KMS-11 (cell line): ENCODE measurements around the gene BTD.

Experiments used
- H2AFZ ChIP-seq: fragments of 200-600 bp; sonication (generic); 2 replicates; pipeline ENCODE4 v1.6.1; 2016; ENCODE audit warnings: antibody characterized with exemption, mixed run types, low read depth
- H3K27ac ChIP-seq: fragments of 200-600 bp; sonication (generic); 2 replicates; pipeline ENCODE4 v1.6.1; 2016; ENCODE audit warnings: mild to moderate bottlenecking, mixed run types
- H3K27me3 ChIP-seq: fragments of 200-600 bp; sonication (generic); 2 replicates; pipeline ENCODE4 v1.6.1; 2017; ENCODE audit warnings: mild to moderate bottlenecking, low read depth, mixed run types, moderate library complexity; ENCODE audit not compliant: insufficient read depth
- H3K36me3 ChIP-seq: fragments of 200-600 bp; sonication (generic); 2 replicates; pipeline ENCODE4 v1.6.1; 2017; ENCODE audit warnings: mild to moderate bottlenecking, mixed run types; ENCODE audit not compliant: insufficient read depth
- H3K4me1 ChIP-seq: fragments of 200-600 bp; sonication (generic); 2 replicates; pipeline ENCODE4 v1.6.1; 2016; ENCODE audit warnings: mild to moderate bottlenecking, low read depth, mixed run types; ENCODE audit not compliant: poor library complexity, severe bottlenecking
- H3K4me2 ChIP-seq: fragments of 200-600 bp; sonication (generic); 2 replicates; pipeline ENCODE4 v1.7.0; 2016; ENCODE audit warnings: mild to moderate bottlenecking, mixed run types
- H3K4me3 ChIP-seq: fragments of 200-600 bp; sonication (generic); IDR thresholded peaks from 2 replicates; pipeline ENCODE4 v1.6.1; 2017; ENCODE audit warnings: low read depth, low read length, mixed read lengths; ENCODE audit not compliant: insufficient read depth
- H3K79me2 ChIP-seq: fragments of 200-600 bp; sonication (generic); 2 replicates; pipeline ENCODE4 v1.6.1; 2016; ENCODE audit warnings: low read depth, mixed run types; ENCODE audit not compliant: insufficient read depth
- H3K9ac ChIP-seq: fragments of 200-600 bp; sonication (generic); 2 replicates; pipeline ENCODE4 v1.6.1; 2016; ENCODE audit warnings: mild to moderate bottlenecking, mixed run types
- H4K20me1 ChIP-seq: fragments of 200-600 bp; sonication (generic); 2 replicates; pipeline ENCODE4 v1.6.1; 2016; ENCODE audit warnings: mild to moderate bottlenecking, mixed run types; ENCODE audit not compliant: insufficient read depth
- TF ChIP-seq, protein P1 (sequence below): fragments of 200-600 bp; sonication (generic); conservative IDR thresholded peaks from 2 replicates; pipeline ENCODE4 v1.6.1; 2017; ENCODE audit warnings: low read depth, mild to moderate bottlenecking, antibody characterized with exemption, low read length, moderate library complexity, mixed read lengths

Gene BTD

DNA sequence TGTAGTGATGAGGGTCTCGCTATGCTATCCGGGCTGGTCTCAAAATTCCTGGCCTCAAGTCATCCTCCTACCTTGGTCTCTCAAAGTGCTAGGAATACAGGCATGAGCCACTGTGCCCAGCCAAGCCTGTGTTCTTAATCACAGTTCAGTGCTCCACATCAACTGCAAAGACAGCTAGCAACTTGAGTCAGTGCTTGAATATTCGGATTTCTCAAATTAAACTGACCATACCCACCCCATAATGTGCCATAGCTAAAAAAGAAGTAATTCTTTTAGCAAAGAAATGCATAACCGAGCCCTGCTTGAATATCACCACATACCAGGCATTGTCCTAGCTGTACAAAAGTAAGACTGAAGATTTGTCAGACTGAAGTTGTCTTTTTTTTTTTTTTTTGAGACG, 89.2 kb downstream of the BTD start:
- H3K9ac ChIP-seq, result no peak overlapping the region

DNA sequence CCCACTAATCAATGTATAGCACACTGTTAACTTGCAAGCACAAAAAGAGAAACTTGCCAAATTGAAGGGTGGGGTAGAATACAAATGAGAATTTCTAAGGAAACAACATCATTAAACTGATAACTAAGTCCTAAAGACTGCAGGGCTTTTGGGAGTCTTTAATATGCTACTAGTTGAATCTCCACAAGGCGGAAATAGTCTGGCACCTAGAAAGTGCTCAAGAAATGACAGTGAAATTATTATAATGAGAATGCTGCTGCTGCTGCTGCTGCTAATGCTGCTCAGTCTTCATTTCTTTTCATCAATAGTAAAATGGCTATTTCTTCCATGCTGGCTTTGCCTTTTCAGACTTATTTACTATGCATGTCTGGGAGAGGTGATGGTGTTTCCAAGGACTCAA, 91.8 kb downstream of the BTD start:
- no peaks in the 10 kb centered on the region for H3K36me3 ChIP-seq
- no peak overlapping the region for H3K4me3 ChIP-seq

More for the DNA sequence above, 89.2 kb downstream of the BTD start:
- no peaks in the 10 kb centered on the region for H3K27me3 ChIP-seq
- H3K4me1 ChIP-seq, result no peaks in the 10 kb centered on the region
- H3K4me2 ChIP-seq, result no peak overlapping the region
- no peak overlapping the region for H3K27ac ChIP-seq
- no peaks in the 10 kb centered on the region for H3K79me2 ChIP-seq
- TF ChIP-seq, protein P1, sequence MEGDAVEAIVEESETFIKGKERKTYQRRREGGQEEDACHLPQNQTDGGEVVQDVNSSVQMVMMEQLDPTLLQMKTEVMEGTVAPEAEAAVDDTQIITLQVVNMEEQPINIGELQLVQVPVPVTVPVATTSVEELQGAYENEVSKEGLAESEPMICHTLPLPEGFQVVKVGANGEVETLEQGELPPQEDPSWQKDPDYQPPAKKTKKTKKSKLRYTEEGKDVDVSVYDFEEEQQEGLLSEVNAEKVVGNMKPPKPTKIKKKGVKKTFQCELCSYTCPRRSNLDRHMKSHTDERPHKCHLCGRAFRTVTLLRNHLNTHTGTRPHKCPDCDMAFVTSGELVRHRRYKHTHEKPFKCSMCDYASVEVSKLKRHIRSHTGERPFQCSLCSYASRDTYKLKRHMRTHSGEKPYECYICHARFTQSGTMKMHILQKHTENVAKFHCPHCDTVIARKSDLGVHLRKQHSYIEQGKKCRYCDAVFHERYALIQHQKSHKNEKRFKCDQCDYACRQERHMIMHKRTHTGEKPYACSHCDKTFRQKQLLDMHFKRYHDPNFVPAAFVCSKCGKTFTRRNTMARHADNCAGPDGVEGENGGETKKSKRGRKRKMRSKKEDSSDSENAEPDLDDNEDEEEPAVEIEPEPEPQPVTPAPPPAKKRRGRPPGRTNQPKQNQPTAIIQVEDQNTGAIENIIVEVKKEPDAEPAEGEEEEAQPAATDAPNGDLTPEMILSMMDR, result no peak
- H3K36me3 ChIP-seq, result no peaks in the 10 kb centered on the region
- no peaks in the 10 kb centered on the region for H4K20me1 ChIP-seq
- H3K4me3 ChIP-seq, result no peak overlapping the region
- no peak overlapping the region for H2AFZ ChIP-seq

DNA sequence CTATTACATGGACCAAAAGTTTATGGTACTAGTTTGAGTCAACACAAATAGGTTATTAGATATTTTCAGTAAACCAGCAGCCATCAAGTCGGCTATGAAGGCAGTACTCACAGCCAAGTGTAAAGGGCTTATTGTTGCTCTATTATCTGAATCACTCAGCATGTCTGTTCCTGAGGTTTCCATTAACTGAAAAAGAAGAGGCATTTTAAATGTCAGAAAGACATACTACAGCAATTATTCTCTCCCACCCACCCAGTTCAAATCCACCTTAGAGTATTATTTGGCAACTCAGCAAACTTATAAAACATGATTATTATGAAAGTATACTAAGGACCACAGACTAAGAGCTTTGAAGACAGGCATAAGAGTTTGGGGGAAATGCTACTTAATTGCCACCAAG, 93.1 kb downstream of the BTD start:
- Histone ChIP-seq H3K27ac (no peak overlapping the region), H3K27me3 (no peaks in the 10 kb centered on the region), H3K79me2 (no peaks in the 10 kb centered on the region), H3K4me3 (no peak overlapping the region), H3K9ac (no peak overlapping the region), H2AFZ (no peak overlapping the region), H3K4me2 (no peak overlapping the region), H3K36me3 (no peaks in the 10 kb centered on the region), H3K4me1 (no peaks in the 10 kb centered on the region), H4K20me1 (no peaks in the 10 kb centered on the region)
- TF ChIP-seq, protein P1, result no peak

More for the DNA sequence above, 91.8 kb downstream of the BTD start:
- H3K4me1 ChIP-seq, result no peaks in the 10 kb centered on the region
- TF ChIP-seq, protein P1, result no peak
- H3K79me2 ChIP-seq, result no peaks in the 10 kb centered on the region
- no peak overlapping the region for H3K27ac ChIP-seq
- H3K27me3 ChIP-seq, result no peaks in the 10 kb centered on the region
- no peak overlapping the region for H3K9ac ChIP-seq
- no peak overlapping the region for H2AFZ ChIP-seq
- no peak overlapping the region for H3K4me2 ChIP-seq
- H4K20me1 ChIP-seq, result no peaks in the 10 kb centered on the region
